ENCODE data around the gene SCARF1.

The SCARF1 gene

GRCh38 chr17:1588821-1589585 is 56.5 kb downstream of the SCARF1 start:
- no peaks in the 10 kb centered on the region for H3K9me3 Mint-ChIP-seq
- H3K36me3 Mint-ChIP-seq, result peaks cover 37 to 61% of the 10 kb centered on the region in 2 donors
- peak overlapping the region; percentile 56 for H3K27ac Mint-ChIP-seq
- no peak for ATAC-seq (replicated peaks)
- DNase-seq, result no peak
- H3K4me1 Mint-ChIP-seq, result peaks cover 32 to 50% of the 10 kb centered on the region in 2 donors
- H3K4me3 Mint-ChIP-seq, result no peak overlapping the region
- no peaks in the 10 kb centered on the region for H3K27me3 Mint-ChIP-seq

DNA sequence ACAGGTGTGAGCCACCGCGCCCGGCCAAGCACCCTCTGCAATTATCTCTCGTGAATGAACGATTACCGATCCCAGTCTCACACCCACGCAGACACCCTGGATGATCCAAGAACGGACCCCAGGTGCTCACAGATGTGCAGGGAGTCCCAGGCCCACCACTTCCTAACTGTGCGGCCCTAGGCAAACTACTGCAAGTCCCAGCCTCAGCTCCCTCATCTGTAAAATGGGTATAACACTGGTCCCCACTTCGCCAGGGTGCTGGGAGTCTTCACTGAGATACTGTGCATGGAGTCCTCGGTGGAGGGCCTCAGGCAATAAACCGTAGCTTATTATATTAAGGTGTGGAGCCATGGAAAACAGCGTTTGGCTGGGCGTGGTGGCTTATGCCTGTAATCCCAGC is 61.4 kb downstream of the SCARF1 start:
- no peak overlapping the region for H3K4me3 Mint-ChIP-seq
- no peak for DNase-seq
- ATAC-seq (replicated peaks), result no peak
- peak overlapping the region; percentile 59 for H3K27ac Mint-ChIP-seq
- no peaks in the 10 kb centered on the region for H3K9me3 Mint-ChIP-seq
- H3K27me3 Mint-ChIP-seq, result no peaks in the 10 kb centered on the region
- peaks cover 37 to 61% of the 10 kb centered on the region in 2 donors for H3K36me3 Mint-ChIP-seq
- H3K4me1 Mint-ChIP-seq, result peaks cover 16 to 17% of the 10 kb centered on the region in 2 donors

Measured in stimulated activated naive B cell treated with anti-CD40 and anti-IgM and Interleukin-4, amounts not matched to agents 10 μg/mL and 1 μg/mL and 100 μg/mL, for 72 hours (primary cell).